Karpas-422 (cell line): ENCODE measurements around the gene CELF4. TPM values are rescaled to one million over a fixed set of nuclear protein-coding genes. Genes with fewer than 3 reads are reported as not detected.

Experiments
- DNase-seq: peaks from one replicate; pipeline ENCODE4 v3.0.0-alpha.2; 2015
- H2AFZ ChIP-seq: fragments of 200-600 bp; sonication (generic); 2 replicates; pipeline ENCODE4 v1.6.1; 2014; ENCODE audit warnings: antibody characterized with exemption, low read length, mixed read lengths
- H3K27ac ChIP-seq: fragments of 200-600 bp; sonication (generic); 2 replicates; pipeline ENCODE4 v1.5.1; 2014; ENCODE audit warnings: mild to moderate bottlenecking, low read length, moderate library complexity
- H3K27me3 ChIP-seq: fragments of 200-600 bp; sonication (generic); 2 replicates; pipeline ENCODE4 v1.6.1; 2014; ENCODE audit warnings: low read length, mixed read lengths
- H3K36me3 ChIP-seq: fragments of 200-600 bp; sonication (generic); 2 replicates; pipeline ENCODE4 v1.6.1; 2014; ENCODE audit warnings: low read length, mixed read lengths; ENCODE audit not compliant: insufficient read depth
- H3K4me1 ChIP-seq: fragments of 200-600 bp; sonication (generic); 2 replicates; pipeline ENCODE4 v1.6.1; 2014; ENCODE audit warnings: mild to moderate bottlenecking, low read length, mixed read lengths
- H3K4me2 ChIP-seq: fragments of 200-600 bp; sonication (generic); 2 replicates; pipeline ENCODE4 v1.6.1; 2014; ENCODE audit warnings: low read length, low read depth, mild to moderate bottlenecking; ENCODE audit not compliant: poor library complexity, severe bottlenecking
- H3K4me3 ChIP-seq: fragments of 200-600 bp; sonication (generic); 2 replicates; pipeline ENCODE4 v1.5.1; 2014; ENCODE audit warnings: mild to moderate bottlenecking, antibody characterized with exemption, low read length, mixed read lengths
- H3K79me2 ChIP-seq: fragments of 200-600 bp; sonication (generic); 2 replicates; pipeline ENCODE4 v1.6.1; 2014; ENCODE audit warnings: mild to moderate bottlenecking, low read length, mixed read lengths
- H3K9ac ChIP-seq: fragments of 200-600 bp; sonication (generic); 2 replicates; pipeline ENCODE4 v1.6.0; 2014; ENCODE audit warnings: low read length
- H3K9me2 ChIP-seq: fragments of 200-600 bp; sonication (generic), shearing (Covaris generic); replicated peaks from 2 replicates; pipeline ENCODE4 v1.6.0; 2014; ENCODE audit warnings: mild to moderate bottlenecking, low read length, moderate library complexity; ENCODE audit not compliant: insufficient read depth
- H3K9me3 ChIP-seq: fragments of 300-700, 200-600 bp; sonication (generic); 2 replicates; pipeline ENCODE4 v1.6.1; 2014; ENCODE audit warnings: low read length, mixed read lengths
- H4K20me1 ChIP-seq: fragments of 200-600 bp; sonication (generic); 2 replicates; pipeline ENCODE4 v1.6.1; 2014; ENCODE audit warnings: mild to moderate bottlenecking, antibody characterized with exemption, low read length, low read depth; ENCODE audit not compliant: insufficient read depth
- total RNA-seq: library from RNA; depleted of rRNA; stranded (reverse); fragments of >200 nt; shearing (Covaris generic); gene quantifications from 2 replicates; pipeline ENCODE4 v1.2.3, GENCODE V29; 2014; ENCODE audit warnings: low replicate concordance

CELF4 gene
- total RNA-seq, 1 experiment from 2014 or later: not detected

DNA sequence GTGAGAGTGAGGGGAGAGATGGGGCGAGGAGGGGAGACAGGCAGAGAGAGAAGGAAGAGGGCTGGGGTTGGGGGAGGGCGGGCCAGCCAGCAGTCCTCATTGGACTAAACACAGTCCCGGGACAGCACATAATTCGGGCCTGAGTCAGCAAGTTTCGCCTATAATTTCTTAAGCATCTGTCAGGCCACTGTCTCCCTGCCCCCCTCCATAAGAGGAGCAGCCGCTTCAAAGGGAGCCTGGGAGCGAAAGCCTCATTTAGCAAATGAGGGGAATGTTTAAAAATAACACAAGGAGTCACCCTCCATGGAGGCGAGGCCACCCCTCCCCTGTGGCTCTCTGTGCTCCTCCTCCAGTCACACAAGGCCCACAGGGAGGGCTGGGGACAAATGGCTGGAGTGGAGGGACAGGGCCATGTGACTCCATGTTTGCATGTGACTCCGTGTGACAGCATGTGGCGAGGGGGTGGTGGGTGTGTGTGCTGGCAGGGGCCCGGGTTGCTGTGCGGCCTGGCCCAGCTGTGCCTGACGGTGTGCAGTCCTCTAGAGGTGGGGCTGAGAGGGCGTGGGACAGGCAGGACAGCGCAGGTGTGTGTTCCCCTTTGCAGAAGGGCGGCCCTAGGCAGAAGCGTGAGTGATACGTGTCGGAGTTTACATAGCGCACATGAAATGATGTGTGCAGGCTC lies 162.4 kb downstream of the CELF4 start:
- no peak overlapping the region for H3K9ac ChIP-seq
- no peaks in the 10 kb centered on the region for H4K20me1 ChIP-seq
- no peaks in the 10 kb centered on the region for H3K79me2 ChIP-seq
- no peaks in the 10 kb centered on the region for H3K4me1 ChIP-seq
- no peak overlapping the region for H3K4me3 ChIP-seq
- H3K27me3 ChIP-seq: no peaks in the 10 kb centered on the region
- no peak for DNase-seq
- no peaks in the 10 kb centered on the region for H3K9me3 ChIP-seq
- no peak overlapping the region for H3K4me2 ChIP-seq
- H3K27ac ChIP-seq: no peak overlapping the region
- H3K36me3 ChIP-seq: no peaks in the 10 kb centered on the region
- H3K9me2 ChIP-seq: no peaks in the 10 kb centered on the region
- no peak overlapping the region for H2AFZ ChIP-seq

DNA sequence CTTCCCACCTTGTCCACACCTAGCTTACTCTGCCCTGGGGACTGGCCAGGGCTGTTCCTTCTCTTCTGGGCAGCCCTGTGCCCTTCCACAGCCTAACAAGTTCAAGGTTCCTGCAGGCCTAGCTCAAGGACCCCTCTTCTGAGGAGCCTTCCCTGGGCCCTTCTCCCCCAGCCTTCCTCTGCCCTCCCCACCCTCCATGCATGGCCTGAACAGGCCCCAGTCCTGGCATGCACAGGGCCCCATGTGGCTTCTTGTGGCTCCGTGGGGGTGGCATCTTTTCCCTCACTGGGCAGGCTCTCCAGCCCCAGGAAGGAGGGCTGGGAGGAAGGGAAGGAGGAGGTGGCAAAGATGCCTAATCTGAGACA lies 162.9 kb downstream of the CELF4 start:
- H3K27me3 ChIP-seq: no peaks in the 10 kb centered on the region
- H3K36me3 ChIP-seq: no peaks in the 10 kb centered on the region
- H3K27ac ChIP-seq: no peak overlapping the region
- H3K9me3 ChIP-seq: no peaks in the 10 kb centered on the region
- H3K79me2 ChIP-seq: no peaks in the 10 kb centered on the region
- no peak overlapping the region for H2AFZ ChIP-seq
- H3K9ac ChIP-seq: no peak overlapping the region
- H3K9me2 ChIP-seq: no peaks in the 10 kb centered on the region
- H4K20me1 ChIP-seq: no peaks in the 10 kb centered on the region
- no peak for DNase-seq
- H3K4me3 ChIP-seq: no peak overlapping the region
- H3K4me2 ChIP-seq: no peak overlapping the region
- no peaks in the 10 kb centered on the region for H3K4me1 ChIP-seq

GRCh38 chr18:37400802-37401201 lies 164.8 kb downstream of the CELF4 start:
- no peak for DNase-seq
- no peak overlapping the region for H3K27ac ChIP-seq
- H3K79me2 ChIP-seq: no peaks in the 10 kb centered on the region
- H4K20me1 ChIP-seq: no peaks in the 10 kb centered on the region
- H3K9me2 ChIP-seq: no peaks in the 10 kb centered on the region
- H3K9ac ChIP-seq: no peak overlapping the region
- H3K27me3 ChIP-seq: no peaks in the 10 kb centered on the region
- H2AFZ ChIP-seq: no peak overlapping the region
- H3K9me3 ChIP-seq: no peaks in the 10 kb centered on the region
- H3K4me1 ChIP-seq: no peaks in the 10 kb centered on the region
- H3K36me3 ChIP-seq: no peaks in the 10 kb centered on the region
- no peak overlapping the region for H3K4me2 ChIP-seq
- no peak overlapping the region for H3K4me3 ChIP-seq

DNA sequence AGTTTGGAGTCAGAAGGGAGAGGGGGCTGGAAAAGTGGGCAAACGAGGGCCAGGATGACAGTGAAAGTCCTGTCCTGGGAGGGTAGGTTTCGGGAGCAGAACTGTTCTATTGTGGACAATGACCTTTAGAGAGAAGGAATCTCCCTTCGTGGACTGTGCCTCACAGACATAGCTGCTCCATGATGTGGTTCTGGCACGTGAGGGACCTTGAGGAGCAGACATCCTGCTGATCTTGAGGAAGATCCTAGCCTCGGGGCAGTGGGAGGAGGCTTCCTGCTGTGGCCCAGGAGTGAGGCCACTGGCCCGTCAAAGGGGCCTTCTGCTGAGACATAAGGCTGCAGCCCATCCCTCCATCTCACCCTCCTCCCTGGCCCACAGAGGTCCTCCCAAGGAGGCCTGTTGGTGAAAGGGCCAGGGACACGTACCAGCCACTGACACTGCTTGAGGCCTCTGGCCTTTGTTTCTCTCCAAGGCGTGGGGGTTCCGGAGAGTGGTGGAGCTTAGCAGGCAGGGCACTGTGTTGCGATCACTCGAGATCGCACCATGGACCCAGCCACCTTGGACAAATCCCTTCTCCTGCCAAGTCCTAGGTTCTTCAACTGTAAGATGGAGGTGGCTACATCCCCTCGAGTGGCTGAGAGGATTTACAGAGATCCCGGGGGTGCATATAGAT lies 167.2 kb downstream of the CELF4 start:
- Histone ChIP-seq H3K79me2 (no peaks in the 10 kb centered on the region), H3K4me1 (no peaks in the 10 kb centered on the region), H4K20me1 (no peaks in the 10 kb centered on the region), H3K4me2 (no peak overlapping the region), H3K9ac (no peak overlapping the region), H3K27me3 (no peaks in the 10 kb centered on the region), H2AFZ (no peak overlapping the region), H3K9me3 (no peaks in the 10 kb centered on the region), H3K4me3 (no peak overlapping the region), H3K9me2 (no peaks in the 10 kb centered on the region), H3K36me3 (no peaks in the 10 kb centered on the region), H3K27ac (no peak overlapping the region)
- DNase-seq: no peak

- Histone ChIP-seq H3K4me1 (no peaks in the 10 kb centered on the region), H3K4me2 (no peak overlapping the region), H3K9ac (no peak overlapping the region), H3K9me3 (no peaks in the 10 kb centered on the region), H3K9me2 (no peaks in the 10 kb centered on the region), H3K4me3 (no peak overlapping the region), H2AFZ (no peak overlapping the region), H3K36me3 (no peaks in the 10 kb centered on the region), H3K79me2 (no peaks in the 10 kb centered on the region), H3K27me3 (no peaks in the 10 kb centered on the region), H4K20me1 (no peaks in the 10 kb centered on the region), H3K27ac (no peak overlapping the region)
- no peak for DNase-seq
Measured at GRCh38 chr18:37397814-37398213, 167.8 kb downstream of the CELF4 start.

DNA sequence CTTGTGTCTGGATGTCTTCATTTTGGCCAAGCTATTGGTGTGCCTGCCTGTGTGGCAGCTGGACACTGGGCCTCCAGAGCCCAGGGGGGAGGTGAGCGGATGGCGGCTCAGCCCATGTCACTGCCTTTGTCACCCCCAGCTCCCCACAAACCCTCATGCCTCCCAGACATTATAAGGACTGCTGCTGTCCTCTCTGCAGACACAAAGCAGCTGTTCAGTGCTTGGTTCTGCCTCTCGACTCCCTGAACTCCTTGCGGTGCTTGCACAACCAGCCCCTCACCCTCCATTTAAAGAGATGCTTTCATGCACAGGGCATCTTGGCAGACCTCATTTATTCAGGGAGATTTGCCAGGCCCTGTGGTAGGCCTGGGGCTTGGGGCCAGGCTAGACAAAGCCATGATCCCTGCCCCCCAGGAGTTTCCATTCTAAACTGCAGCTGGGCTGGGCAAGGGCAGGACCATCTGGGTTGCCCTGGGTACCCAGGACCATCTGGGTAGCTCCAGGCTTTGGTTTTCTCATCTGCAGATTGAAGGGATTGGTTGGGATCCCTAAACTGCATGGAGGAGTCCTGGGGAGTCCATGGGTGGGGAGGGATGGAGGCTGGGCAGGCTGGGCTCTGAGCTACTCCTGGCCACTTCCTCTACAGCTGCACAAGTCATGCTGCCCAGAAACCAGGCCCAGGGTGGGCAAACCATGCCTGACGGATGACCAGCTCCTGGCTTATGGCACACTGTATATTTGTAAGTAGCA lies 168.5 kb downstream of the CELF4 start:
- Histone ChIP-seq H3K9me3 (no peaks in the 10 kb centered on the region), H3K27me3 (no peaks in the 10 kb centered on the region), H3K36me3 (no peaks in the 10 kb centered on the region), H3K4me1 (peaks cover 3% of the 10 kb centered on the region; the same call in 1 of the 2 replicates), H4K20me1 (no peaks in the 10 kb centered on the region), H3K9me2 (no peaks in the 10 kb centered on the region), H3K27ac (no peak overlapping the region), H3K9ac (no peak overlapping the region), H3K4me2 (no peak overlapping the region), H2AFZ (no peak overlapping the region), H3K79me2 (no peaks in the 10 kb centered on the region), H3K4me3 (no peak overlapping the region)
- DNase-seq: no peak

DNA sequence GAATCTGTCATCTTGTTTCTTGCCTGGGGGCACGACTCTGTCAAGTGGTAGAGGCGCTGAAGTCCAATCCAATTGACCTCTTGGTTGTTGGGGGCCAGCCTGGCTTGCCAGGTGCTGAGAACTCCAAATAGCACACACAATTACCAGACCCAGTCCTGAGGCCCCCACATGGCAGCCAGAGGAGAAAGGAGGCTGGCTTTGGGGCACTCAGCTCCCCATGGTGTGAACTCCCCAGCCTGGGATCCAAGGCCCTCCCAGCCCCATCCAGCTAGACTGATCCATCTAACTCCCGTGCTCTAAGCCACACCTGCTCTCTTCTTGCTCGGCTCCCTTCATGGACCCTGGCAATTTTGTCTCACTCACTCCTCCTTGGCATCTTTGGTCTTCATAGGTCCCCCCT lies 170.0 kb downstream of the CELF4 start:
- H3K79me2 ChIP-seq: no peaks in the 10 kb centered on the region
- no peaks in the 10 kb centered on the region for H4K20me1 ChIP-seq
- H3K36me3 ChIP-seq: no peaks in the 10 kb centered on the region
- no peak overlapping the region for H3K4me3 ChIP-seq
- H3K9me2 ChIP-seq: no peaks in the 10 kb centered on the region
- no peak overlapping the region for H3K4me2 ChIP-seq
- DNase-seq: no peak
- H3K4me1 ChIP-seq: peaks cover 5% of the 10 kb centered on the region; the same call in 1 of the 2 replicates
- H3K27me3 ChIP-seq: no peaks in the 10 kb centered on the region
- no peaks in the 10 kb centered on the region for H3K9me3 ChIP-seq
- no peak overlapping the region for H2AFZ ChIP-seq
- H3K27ac ChIP-seq: no peak overlapping the region
- no peak overlapping the region for H3K9ac ChIP-seq

DNA sequence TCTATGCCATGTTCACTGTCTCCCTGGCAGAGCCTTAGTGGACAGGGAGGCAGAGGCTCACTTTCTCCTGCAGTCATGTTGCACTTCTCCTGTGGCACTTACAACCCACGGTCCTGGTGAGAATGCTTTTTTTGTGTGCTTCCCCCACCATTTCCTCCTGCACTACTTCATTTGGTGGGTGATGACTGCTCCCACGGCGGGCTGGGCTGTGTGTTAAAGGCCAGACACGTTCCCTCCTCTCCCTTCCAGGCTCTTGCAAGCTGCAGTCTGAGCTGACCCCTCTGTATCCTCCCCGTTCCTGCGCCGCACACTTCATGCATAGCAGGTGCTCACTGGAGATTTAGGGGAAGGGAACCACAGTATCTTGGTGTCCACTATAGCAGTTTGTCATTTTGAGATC lies 170.5 kb downstream of the CELF4 start:
- no peak overlapping the region for H3K4me3 ChIP-seq
- DNase-seq: no peak
- no peak overlapping the region for H3K4me2 ChIP-seq
- peaks cover 5% of the 10 kb centered on the region; the same call in 1 of the 2 replicates for H3K4me1 ChIP-seq
- H3K27ac ChIP-seq: no peak overlapping the region
- no peak overlapping the region for H3K9ac ChIP-seq
- H3K9me3 ChIP-seq: no peaks in the 10 kb centered on the region
- no peaks in the 10 kb centered on the region for H3K36me3 ChIP-seq
- no peak overlapping the region for H2AFZ ChIP-seq
- H3K27me3 ChIP-seq: no peaks in the 10 kb centered on the region
- H4K20me1 ChIP-seq: no peaks in the 10 kb centered on the region
- H3K79me2 ChIP-seq: no peaks in the 10 kb centered on the region
- H3K9me2 ChIP-seq: no peaks in the 10 kb centered on the region
